IPS-11a (cell line): ENCODE results near the gene SLC45A1.
A peak's percentile ranks its signal among the peaks of the same experiment; 100 is the strongest.
"Not testable (repeated sequence)": the region's sequence is repeated elsewhere in the genome, so short reads cannot be mapped to it uniquely, and the experiment has no call there.

Experiments used
- H3K4me3 ChIP-seq: one replicate; pipeline ENCODE4 v1.5.1; 2013; ENCODE audit warnings: low read depth, low read length, control low read depth

The SLC45A1 gene

GRCh38 chr1:8317647-8318381, at the start of gene SLC45A1:
TSS of gene SLC45A1 (plus strand) at chr1:8318114. CDS start at chr1:8324330, 6,216 bp downstream.
- peak within 1 kb of the TSS; percentile 33 for H3K4me3 ChIP-seq

- H3K4me3 ChIP-seq, result no peak overlapping the region
Measured at GRCh38 chr1:8273036-8273435, 44.9 kb upstream of the SLC45A1 start.

GRCh38 chr1:8274352-8274751, 43.6 kb upstream of the SLC45A1 start:
- no peak overlapping the region for H3K4me3 ChIP-seq

GRCh38 chr1:8276173-8276914, 41.6 kb upstream of the SLC45A1 start:
- no peak overlapping the region for H3K4me3 ChIP-seq

- no peak overlapping the region for H3K4me3 ChIP-seq
Measured at GRCh38 chr1:8276932-8277331, 41.0 kb upstream of the SLC45A1 start.

- H3K4me3 ChIP-seq, result not testable (repeated sequence)
Measured at GRCh38 chr1:8278677-8279076, 39.2 kb upstream of the SLC45A1 start.

- H3K4me3 ChIP-seq, result no peak overlapping the region
Measured at GRCh38 chr1:8281843-8282509, 35.9 kb upstream of the SLC45A1 start.

- no peak overlapping the region for H3K4me3 ChIP-seq
Measured at GRCh38 chr1:8283058-8283884, 34.6 kb upstream of the SLC45A1 start.

GRCh38 chr1:8284127-8284526, 33.8 kb upstream of the SLC45A1 start:
- no peak overlapping the region for H3K4me3 ChIP-seq

- no peak overlapping the region for H3K4me3 ChIP-seq
Measured at GRCh38 chr1:8285103-8285502, 32.8 kb upstream of the SLC45A1 start.

GRCh38 chr1:8285965-8286364, 31.9 kb upstream of the SLC45A1 start:
- no peak overlapping the region for H3K4me3 ChIP-seq

- H3K4me3 ChIP-seq, result no peak overlapping the region
Measured at GRCh38 chr1:8293118-8293517, 24.8 kb upstream of the SLC45A1 start.

GRCh38 chr1:8293641-8294169, 24.2 kb upstream of the SLC45A1 start:
- no peak overlapping the region for H3K4me3 ChIP-seq

GRCh38 chr1:8294170-8294697, 23.7 kb upstream of the SLC45A1 start:
- H3K4me3 ChIP-seq, result no peak overlapping the region

- H3K4me3 ChIP-seq, result no peak overlapping the region
Measured at GRCh38 chr1:8297245-8297644, 20.7 kb upstream of the SLC45A1 start.

- no peak overlapping the region for H3K4me3 ChIP-seq
Measured at GRCh38 chr1:8299963-8300362, 18.0 kb upstream of the SLC45A1 start.

- H3K4me3 ChIP-seq, result no peak overlapping the region
Measured at GRCh38 chr1:8302081-8302956, 15.6 kb upstream of the SLC45A1 start.

GRCh38 chr1:8303141-8303540, 14.8 kb upstream of the SLC45A1 start:
- H3K4me3 ChIP-seq, result no peak overlapping the region

GRCh38 chr1:8303876-8304275, 14.0 kb upstream of the SLC45A1 start:
- no peak overlapping the region for H3K4me3 ChIP-seq
